Coronary artery (tissue), 2 donors: ENCODE data around the gene ZNF205.
A peak's percentile ranks its signal among the peaks of the same experiment; 100 is the strongest.
"Not testable (repeated sequence)": the region's sequence is repeated elsewhere in the genome, so short reads cannot be mapped to it uniquely, and the experiment has no call there.

Experiments used
- DNase-seq: peaks from one replicate; pipeline ENCODE4 v3.0.0-alpha.2; 2017; ENCODE audit warnings: low spot score
- H3K27ac ChIP-seq, 2 donors: fragments of 200-600 bp; sonication (generic); one replicate each; pipeline ENCODE4 v1.5.1; 2016 to 2019
- H3K4me3 ChIP-seq: fragments of 200-600 bp; sonication (generic); 2 replicates; pipeline ENCODE4 v1.5.1; 2016; ENCODE audit warnings: mild to moderate bottlenecking, moderate library complexity
- CTCF ChIP-seq: fragments of 200-600 bp; sonication (generic); IDR thresholded peaks from one replicate; pipeline ENCODE4 v1.5.1; 2019; ENCODE audit warnings: antibody characterized with exemption

ZNF205 gene

GRCh38 chr16:3076577-3076976, 35.8 kb upstream of the ZNF205 start:
- Histone ChIP-seq H3K4me3 (no peak overlapping the region), H3K27ac (no peak overlapping the region)
- TF ChIP-seq CTCF: no peak
- no peak for DNase-seq

- H3K4me3 ChIP-seq: no peak overlapping the region
- DNase-seq: no peak
- no peak for TF ChIP-seq CTCF
- H3K27ac ChIP-seq: no peak overlapping the region
These were observed 32.4 kb upstream of the ZNF205 start for GRCh38 chr16:3080024-3080423.

- H3K4me3 ChIP-seq, DNase-seq, H3K27ac ChIP-seq: not testable (repeated sequence)
These were observed 30.4 kb upstream of the ZNF205 start for GRCh38 chr16:3081957-3082356.

GRCh38 chr16:3083408-3083807, 29.0 kb upstream of the ZNF205 start:
- H3K27ac ChIP-seq, DNase-seq, H3K4me3 ChIP-seq: not testable (repeated sequence)

- no peak for TF ChIP-seq CTCF
- DNase-seq: no peak
- Histone ChIP-seq H3K27ac (no peak overlapping the region), H3K4me3 (no peak overlapping the region)
These were observed 27.9 kb upstream of the ZNF205 start for GRCh38 chr16:3084491-3084890.

- Histone ChIP-seq H3K27ac (no peak overlapping the region), H3K4me3 (no peak overlapping the region)
- TF ChIP-seq CTCF: no peak
- no peak for DNase-seq
These were observed 27.3 kb upstream of the ZNF205 start for GRCh38 chr16:3084969-3085670.

GRCh38 chr16:3085868-3086595, 26.4 kb upstream of the ZNF205 start:
- peak overlapping the region; percentile 55 for H3K4me3 ChIP-seq
- peak overlapping the region in 1 of 2 donors; percentile 63 for H3K27ac ChIP-seq
- no peak for TF ChIP-seq CTCF
- no peak for DNase-seq

- DNase-seq: no peak
- no peak for TF ChIP-seq CTCF
- peak overlapping the region; percentile 55 for H3K4me3 ChIP-seq
- peak overlapping the region in 1 of 2 donors; percentile 63 for H3K27ac ChIP-seq
These were observed 25.7 kb upstream of the ZNF205 start for GRCh38 chr16:3086596-3087242.
